ENCODE results near the gene DNAJA2. TPM values are rescaled to one million over a fixed set of nuclear protein-coding genes. Genes with fewer than 3 reads are reported as not detected.

The DNAJA2 gene
- polyA plus RNA-seq, 1 donor (not counting 4 experiments of a cell fraction or from before 2014, with no cell fraction given) = 36.3 TPM

GRCh38 chr16:46911650-46912049 is 61.8 kb downstream of the DNAJA2 start:
- no peaks in the 10 kb centered on the region for H3K9me3 ChIP-seq (ENCODE audit: control insufficient read depth, low read depth, low read length)
- peaks cover 14 to 28% of the 10 kb centered on the region in 2 experiments for H3K36me3 ChIP-seq (ENCODE audit: control insufficient read depth in 2 of 2, extremely low read depth in 1 of 2, insufficient read depth in 2 of 2, low read length in 2 of 2)
- no peak overlapping the region for H3K4me2 ChIP-seq (ENCODE audit: control insufficient read depth, extremely low read depth, insufficient read depth, low read depth, low read length)
- H4K20me1 ChIP-seq (ENCODE audit: control insufficient read depth, extremely low read depth, insufficient read depth, low read length) = no peaks in the 10 kb centered on the region
- no peak overlapping the region for H3K4me3 ChIP-seq (ENCODE audit: control insufficient read depth in 2 of 3, extremely low read depth in 1 of 3, insufficient read depth in 2 of 3, low read depth in 1 of 3, low read length in 3 of 3)
- dilution Hi-C loops (cut with MboI; ENCODE audit: extremely low pct_ligation_motif_present, low sequenced_read_pairs) = no loop called here
- no peaks in the 10 kb centered on the region for H3K79me2 ChIP-seq (ENCODE audit: control insufficient read depth, insufficient read depth, low read length)
- DNase-seq (ENCODE audit: low read depth, low spot score) (no peak), FAIRE-seq (no peak)
- H3K4me1 ChIP-seq (ENCODE audit: control insufficient read depth, extremely low read depth, insufficient read depth, low read length) = no peaks in the 10 kb centered on the region
- H3K27me3 ChIP-seq (ENCODE audit: control insufficient read depth, extremely low read depth, insufficient read depth, low read length) = no peaks in the 10 kb centered on the region
- TF ChIP-seq CTCF (optimal IDR thresholded peaks at IDR 0.05 in 1 of 3, IDR thresholded peaks at IDR 0.05 in 1 of 3, conservative IDR thresholded peaks at IDR 0.05 in 1 of 3; ENCODE audit: extremely low read depth in 1 of 3, insufficient read depth in 2 of 3, low read length in 3 of 3) (no peak), EZH2 (IDR thresholded peaks at IDR 0.05; ENCODE audit: low read length) (no peak)
- H2AFZ ChIP-seq (ENCODE audit: control insufficient read depth, low read length) = no peak overlapping the region
- H3K9ac ChIP-seq (ENCODE audit: control insufficient read depth, extremely low read depth, insufficient read depth, low read length) = no peak overlapping the region
- H3K27ac ChIP-seq (ENCODE audit: control insufficient read depth, insufficient read depth, low read length) = no peak overlapping the region
- H3K9me1 ChIP-seq (ENCODE audit: control insufficient read depth, extremely low read depth, insufficient read depth, low read length) = no peaks in the 10 kb centered on the region

- dilution Hi-C loops (cut with MboI; ENCODE audit: extremely low pct_ligation_motif_present, low sequenced_read_pairs) = no loop called here
- TF ChIP-seq CTCF (optimal IDR thresholded peaks at IDR 0.05 in 1 of 3, IDR thresholded peaks at IDR 0.05 in 1 of 3, conservative IDR thresholded peaks at IDR 0.05 in 1 of 3; ENCODE audit: extremely low read depth in 1 of 3, insufficient read depth in 2 of 3, low read length in 3 of 3) = no peak
- no peak for TF ChIP-seq EZH2 (IDR thresholded peaks at IDR 0.05; ENCODE audit: low read length)
- FAIRE-seq (no peak), DNase-seq (ENCODE audit: low read depth, low spot score) (no peak)
- Histone ChIP-seq H4K20me1 (ENCODE audit: control insufficient read depth, extremely low read depth, insufficient read depth, low read length) (no peaks in the 10 kb centered on the region), H3K9me3 (ENCODE audit: control insufficient read depth, low read depth, low read length) (no peaks in the 10 kb centered on the region), H2AFZ (ENCODE audit: control insufficient read depth, low read length) (no peak overlapping the region), H3K27me3 (ENCODE audit: control insufficient read depth, extremely low read depth, insufficient read depth, low read length) (no peaks in the 10 kb centered on the region), H3K79me2 (ENCODE audit: control insufficient read depth, insufficient read depth, low read length) (no peaks in the 10 kb centered on the region), H3K36me3 (ENCODE audit: control insufficient read depth in 2 of 2, extremely low read depth in 1 of 2, insufficient read depth in 2 of 2, low read length in 2 of 2) (peaks cover 13 to 31% of the 10 kb centered on the region in 2 experiments), H3K4me3 (ENCODE audit: control insufficient read depth in 2 of 3, extremely low read depth in 1 of 3, insufficient read depth in 2 of 3, low read depth in 1 of 3, low read length in 3 of 3) (no peak overlapping the region), H3K9me1 (ENCODE audit: control insufficient read depth, extremely low read depth, insufficient read depth, low read length) (no peaks in the 10 kb centered on the region), H3K9ac (ENCODE audit: control insufficient read depth, extremely low read depth, insufficient read depth, low read length) (no peak overlapping the region), H3K27ac (ENCODE audit: control insufficient read depth, insufficient read depth, low read length) (no peak overlapping the region), H3K4me1 (ENCODE audit: control insufficient read depth, extremely low read depth, insufficient read depth, low read length) (no peaks in the 10 kb centered on the region), H3K4me2 (ENCODE audit: control insufficient read depth, extremely low read depth, insufficient read depth, low read depth, low read length) (no peak overlapping the region)
These were observed 62.4 kb downstream of the DNAJA2 start for GRCh38 chr16:46911038-46911437.
